Natural killer cell (primary cell): ENCODE data around the gene DOCK11. TPM values are rescaled to one million over a fixed set of nuclear protein-coding genes. Genes with fewer than 3 reads are reported as not detected.
A peak's percentile ranks its signal among the peaks of the same experiment; 100 is the strongest.

ENCODE experiments used
- ATAC-seq, 3 donors: fragments of 150-1000 bp in 2 of 3; fragments of 200-7000 bp in 1 of 3; cut with Tn5 transposase; 1 replicate in 1 of 3; 2 replicates in 2 of 3; pipeline ENCODE4 v1.10.0; 2021; ENCODE audit warnings: mild to moderate bottlenecking in 2 of 3, moderate library complexity in 2 of 3
- DNase-seq, 2 donors: peaks; one replicate each; pipeline versions ENCODE4 v3.0.0 to v3.0.0-alpha.2; 2013 to 2021; ENCODE audit warnings: mixed read lengths in 1 of 2
- H3K27ac ChIP-seq: one replicate; pipeline ENCODE4 v1.5.1; 2013; ENCODE audit warnings: mild to moderate bottlenecking, low read length
- H3K27me3 ChIP-seq: one replicate; pipeline ENCODE4 v1.6.1; 2013; ENCODE audit warnings: low read length; ENCODE audit not compliant: control insufficient read depth, insufficient read depth
- H3K36me3 ChIP-seq: one replicate; pipeline ENCODE4 v1.6.1; 2013; ENCODE audit warnings: low read length; ENCODE audit not compliant: control insufficient read depth, insufficient read depth
- H3K4me1 ChIP-seq: one replicate; pipeline ENCODE4 v1.6.1; 2013; ENCODE audit warnings: low read length; ENCODE audit not compliant: control insufficient read depth, insufficient read depth
- H3K4me3 ChIP-seq: one replicate; pipeline ENCODE4 v1.5.1; 2013; ENCODE audit warnings: low read length
- H3K9me3 ChIP-seq: one replicate; pipeline ENCODE4 v1.6.1; 2013; ENCODE audit warnings: low read length; ENCODE audit not compliant: control insufficient read depth, insufficient read depth
- H3K27ac Mint-ChIP-seq, 2 donors: one replicate each; pipeline ENCODE4 v1.8.0; 2022; ENCODE audit warnings: mild to moderate bottlenecking in 2 of 2, mixed read lengths in 2 of 2, moderate library complexity in 1 of 2
- H3K27me3 Mint-ChIP-seq, 2 donors: one replicate each; pipeline ENCODE4 v1.8.0; 2022; ENCODE audit warnings: low read depth in 2 of 2, mixed read lengths in 2 of 2
- H3K36me3 Mint-ChIP-seq: one replicate; pipeline ENCODE4 v1.8.0; 2022; ENCODE audit warnings: mixed read lengths
- H3K4me1 Mint-ChIP-seq, 2 donors: one replicate each; pipeline ENCODE4 v1.8.0; 2022; ENCODE audit warnings: mixed read lengths in 2 of 2
- H3K4me3 Mint-ChIP-seq: one replicate; pipeline ENCODE4 v1.8.0; 2022; ENCODE audit warnings: mild to moderate bottlenecking, moderate library complexity, mixed read lengths
- H3K9me3 Mint-ChIP-seq, 2 donors: one replicate each; pipeline ENCODE4 v1.8.0; 2022; ENCODE audit warnings: mixed read lengths in 2 of 2
- WGBS: methylation state at CpG from one replicate; pipeline ENCODE4 v1.1.7; 2013; ENCODE audit warnings: missing lambda C conversion rate; ENCODE audit not compliant: insufficient coverage; 5-methylcytosine and 5-hydroxymethylcytosine counted together
- intact Hi-C: fragments of 100-400 bp; cut with micrococcal nuclease; formaldehyde crosslinking; loops from one replicate; pipeline ENCODE4 v1.14.2; 2022
- total RNA-seq, 4 donors: library from RNA; stranded (reverse); fragments of 120-200 nt in 1 of 4; gene quantifications; one replicate each; pipeline versions ENCODE4 v1.2.3 to v1.2.4, GENCODE V29; 2013 to 2022
- TF ChIP-seq, protein P1 (sequence below): fragments of 200-600 bp; IDR thresholded peaks from one replicate; pipeline ENCODE4 v1.8.0; 2022; ENCODE audit warnings: antibody characterized with exemption

Gene DOCK11
- total RNA-seq, 3 donors from 2014 or later (not counting 1 experiment from before 2014, with no cell fraction given), result 108 to 130 (median 117) TPM

DNA sequence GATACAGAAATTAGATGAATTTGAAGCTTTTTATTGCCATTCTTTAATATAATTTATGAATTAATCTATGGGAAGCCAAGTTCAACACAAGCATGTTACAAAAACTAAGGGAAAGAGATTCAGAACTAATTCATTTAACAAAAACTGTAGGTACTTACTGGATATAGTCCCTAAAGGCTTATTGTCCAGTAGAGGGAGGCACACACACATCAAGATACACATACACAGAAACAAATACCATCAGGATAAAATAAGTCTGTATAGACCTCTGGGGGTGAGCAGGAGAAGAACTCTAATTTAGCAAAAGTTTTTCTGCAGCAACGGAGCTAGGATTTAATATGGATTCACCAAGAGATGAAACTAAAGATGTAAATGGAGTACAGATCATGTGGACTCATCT is 148.8 kb downstream of the DOCK11 start:
- peaks cover 54% of the 10 kb centered on the region for H3K36me3 ChIP-seq
- Mint-ChIP-seq H3K9me3 (no peaks in the 10 kb centered on the region), H3K4me1 (no peaks in the 10 kb centered on the region), H3K36me3 (no peaks in the 10 kb centered on the region), H3K4me3 (no peak overlapping the region), H3K27ac (peak overlapping the region in 1 of 2 donors; percentile 21), H3K27me3 (no peaks in the 10 kb centered on the region)
- WGBS, result 100% methylated on average over 1 of the region's 1 CpG
- DNase-seq, result no peak
- TF ChIP-seq, protein P1, sequence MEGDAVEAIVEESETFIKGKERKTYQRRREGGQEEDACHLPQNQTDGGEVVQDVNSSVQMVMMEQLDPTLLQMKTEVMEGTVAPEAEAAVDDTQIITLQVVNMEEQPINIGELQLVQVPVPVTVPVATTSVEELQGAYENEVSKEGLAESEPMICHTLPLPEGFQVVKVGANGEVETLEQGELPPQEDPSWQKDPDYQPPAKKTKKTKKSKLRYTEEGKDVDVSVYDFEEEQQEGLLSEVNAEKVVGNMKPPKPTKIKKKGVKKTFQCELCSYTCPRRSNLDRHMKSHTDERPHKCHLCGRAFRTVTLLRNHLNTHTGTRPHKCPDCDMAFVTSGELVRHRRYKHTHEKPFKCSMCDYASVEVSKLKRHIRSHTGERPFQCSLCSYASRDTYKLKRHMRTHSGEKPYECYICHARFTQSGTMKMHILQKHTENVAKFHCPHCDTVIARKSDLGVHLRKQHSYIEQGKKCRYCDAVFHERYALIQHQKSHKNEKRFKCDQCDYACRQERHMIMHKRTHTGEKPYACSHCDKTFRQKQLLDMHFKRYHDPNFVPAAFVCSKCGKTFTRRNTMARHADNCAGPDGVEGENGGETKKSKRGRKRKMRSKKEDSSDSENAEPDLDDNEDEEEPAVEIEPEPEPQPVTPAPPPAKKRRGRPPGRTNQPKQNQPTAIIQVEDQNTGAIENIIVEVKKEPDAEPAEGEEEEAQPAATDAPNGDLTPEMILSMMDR, result no peak
- H3K4me1 ChIP-seq, result no peaks in the 10 kb centered on the region
- no peaks in the 10 kb centered on the region for H3K9me3 ChIP-seq
- no peak overlapping the region for H3K4me3 ChIP-seq
- intact Hi-C loops, result no loop called here
- ATAC-seq, result no peak
- H3K27me3 ChIP-seq, result no peaks in the 10 kb centered on the region
- no peak overlapping the region for H3K27ac ChIP-seq

DNA sequence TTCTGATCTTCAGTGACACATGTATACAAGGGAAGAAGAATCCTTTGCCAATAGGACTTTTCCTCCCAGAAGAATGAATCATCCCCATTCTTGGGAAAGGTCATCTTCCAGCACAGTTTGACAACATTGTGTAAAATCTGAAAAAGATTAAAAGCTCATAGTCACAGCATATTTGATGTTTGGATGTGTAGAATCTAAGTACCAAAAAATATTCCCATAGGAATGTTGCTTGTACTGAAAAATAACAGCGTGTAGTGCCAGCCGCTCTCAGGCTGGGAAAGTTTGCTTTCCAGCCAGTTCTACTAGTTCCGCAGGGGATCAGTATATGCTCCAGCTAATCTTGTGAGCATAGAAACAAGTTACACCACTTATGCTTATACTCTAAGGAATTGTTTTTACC is 157.1 kb downstream of the DOCK11 start:
- intact Hi-C loops, result no loop called here
- H3K27ac ChIP-seq, result no peak overlapping the region
- H3K4me3 Mint-ChIP-seq, result no peak overlapping the region

DNA sequence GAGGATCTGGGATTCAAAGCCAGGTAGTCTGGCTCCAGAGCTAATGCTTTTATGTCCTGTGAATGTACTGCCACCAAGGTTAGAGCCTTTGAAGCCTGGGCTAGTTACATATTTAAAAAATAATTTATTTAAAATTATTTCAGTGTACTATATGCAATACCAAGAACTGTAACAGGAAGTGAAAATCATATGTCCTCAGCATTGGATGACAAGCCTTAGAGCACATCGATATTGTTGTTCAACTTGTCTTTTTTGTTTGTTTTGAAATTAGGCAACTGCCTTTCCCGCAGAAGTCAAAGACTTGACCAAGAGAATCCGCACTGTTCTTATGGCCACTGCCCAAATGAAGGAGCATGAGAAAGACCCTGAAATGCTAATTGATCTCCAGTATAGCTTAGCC is 158.7 kb downstream of the DOCK11 start:
- H3K4me1 Mint-ChIP-seq, result no peaks in the 10 kb centered on the region

More for the DNA sequence above, 157.1 kb downstream of the DOCK11 start:
- Histone ChIP-seq H3K36me3 (peaks cover 52% of the 10 kb centered on the region), H3K4me1 (no peaks in the 10 kb centered on the region), H3K4me3 (no peak overlapping the region), H3K9me3 (no peaks in the 10 kb centered on the region), H3K27me3 (no peaks in the 10 kb centered on the region)
- no peaks in the 10 kb centered on the region for H3K27me3 Mint-ChIP-seq
- H3K9me3 Mint-ChIP-seq, result no peaks in the 10 kb centered on the region
- TF ChIP-seq, protein P1, result no peak
- ATAC-seq, result no peak
- no peaks in the 10 kb centered on the region for H3K4me1 Mint-ChIP-seq
- no peak overlapping the region for H3K27ac Mint-ChIP-seq
- H3K36me3 Mint-ChIP-seq, result no peaks in the 10 kb centered on the region
- WGBS, result 100% methylated on average over 3 of the region's 3 CpGs
- no peak for DNase-seq

More for the DNA sequence above, 158.7 kb downstream of the DOCK11 start:
- no peak overlapping the region for H3K27ac Mint-ChIP-seq
- intact Hi-C loops, result no loop called here
- no peak overlapping the region for H3K27ac ChIP-seq
- WGBS, result 85% methylated on average over 3 of the region's 3 CpGs
- no peak overlapping the region for H3K4me3 ChIP-seq
- H3K9me3 ChIP-seq, result no peaks in the 10 kb centered on the region
- ATAC-seq, result no peak
- peaks cover 0 to 7% of the 10 kb centered on the region in 2 donors for H3K27me3 Mint-ChIP-seq
- H3K9me3 Mint-ChIP-seq, result no peaks in the 10 kb centered on the region
- H3K36me3 ChIP-seq, result peaks cover 55% of the 10 kb centered on the region
- H3K4me3 Mint-ChIP-seq, result no peak overlapping the region
- DNase-seq, result no peak
- no peaks in the 10 kb centered on the region for H3K27me3 ChIP-seq
- no peaks in the 10 kb centered on the region for H3K4me1 ChIP-seq
- TF ChIP-seq, protein P1, result no peak
- H3K36me3 Mint-ChIP-seq, result peaks cover 6% of the 10 kb centered on the region
